DND-41 (cell line): ENCODE data around the gene FAT1.
"Not testable (repeated sequence)": the region's sequence is repeated elsewhere in the genome, so short reads cannot be mapped to it uniquely, and the experiment has no call there.

Experiments used
- ATAC-seq: fragments of 200-7000 bp; cut with Tn5 transposase; 3 replicates; pipeline ENCODE4 v1.9.1; 2021; ENCODE audit warnings: low read depth; ENCODE audit not compliant: insufficient read depth
- DNase-seq: peaks from one replicate; pipeline ENCODE4 v3.0.0-alpha.2; 2020
- H2AFZ ChIP-seq: 2 replicates; pipeline ENCODE4 v1.6.0; 2012; ENCODE audit warnings: low read depth, low read length
- H3K27ac ChIP-seq: 2 replicates; pipeline ENCODE4 v1.5.1; 2012; ENCODE audit warnings: low read length, inconsistent platforms
- H3K27me3 ChIP-seq: fragments of 200-600 bp; sonication (generic); 2 replicates; pipeline ENCODE4 v1.6.0; 2012; ENCODE audit warnings: low read length, mild to moderate bottlenecking, inconsistent platforms; ENCODE audit not compliant: insufficient read depth, poor library complexity
- H3K36me3 ChIP-seq: 2 replicates; pipeline ENCODE4 v1.5.1; 2012; ENCODE audit warnings: low read length, inconsistent platforms; ENCODE audit not compliant: insufficient read depth
- H3K4me1 ChIP-seq: 2 replicates; pipeline ENCODE4 v1.5.1; 2012; ENCODE audit warnings: mild to moderate bottlenecking, low read length; ENCODE audit not compliant: insufficient read depth
- H3K4me2 ChIP-seq: 2 replicates; pipeline ENCODE4 v1.6.0; 2012; ENCODE audit warnings: mild to moderate bottlenecking, moderate library complexity, low read length, inconsistent platforms; ENCODE audit not compliant: insufficient read depth
- H3K4me3 ChIP-seq, 2 experiments: fragments of 200-600 bp in 1 of 2; shearing (Covaris generic) in 1 of 2; 2 replicates each; pipeline ENCODE4 v1.5.1; 2012 to 2016; ENCODE audit warnings: inconsistent platforms in 2 of 2, low read length in 2 of 2, mild to moderate bottlenecking in 2 of 2, low read depth in 1 of 2, moderate library complexity in 1 of 2
- H3K79me2 ChIP-seq: 2 replicates; pipeline ENCODE4 v1.6.0; 2012; ENCODE audit warnings: low read length, inconsistent platforms; ENCODE audit not compliant: insufficient read depth
- H3K9ac ChIP-seq: 2 replicates; pipeline ENCODE4 v1.6.0; 2012; ENCODE audit warnings: low read depth, mild to moderate bottlenecking, inconsistent platforms, low read length, moderate library complexity
- H3K9me3 ChIP-seq: 2 replicates; pipeline ENCODE4 v1.5.1; 2012; ENCODE audit warnings: low read length, moderate library complexity, mild to moderate bottlenecking, inconsistent platforms; ENCODE audit not compliant: insufficient read depth, severe bottlenecking
- H4K20me1 ChIP-seq: 2 replicates; pipeline ENCODE4 v1.6.0; 2012; ENCODE audit warnings: low read length; ENCODE audit not compliant: insufficient read depth
- CTCF ChIP-seq: IDR thresholded peaks from 2 replicates; pipeline ENCODE4 v1.5.1; 2012; ENCODE audit warnings: borderline replicate concordance, low read length, moderate library complexity, mild to moderate bottlenecking; ENCODE audit not compliant: poor library complexity, severe bottlenecking; ENCODE audit errors: extremely low read depth
- EZH2 ChIP-seq: IDR thresholded peaks from 3 replicates; pipeline ENCODE4 v1.6.1; 2012; ENCODE audit warnings: borderline replicate concordance, low read depth, mild to moderate bottlenecking, moderate library complexity, low read length, inconsistent platforms; ENCODE audit not compliant: severe bottlenecking

FAT1 gene

GRCh38 chr4:186765138-186765537 is 41.5 kb upstream of the FAT1 start:
- Histone ChIP-seq H3K27me3 (no peaks in the 10 kb centered on the region), H3K9me3 (peaks cover 3% of the 10 kb centered on the region), H3K4me3 (no peak overlapping the region), H2AFZ (no peak overlapping the region), H3K9ac (no peak overlapping the region), H3K79me2 (no peaks in the 10 kb centered on the region), H4K20me1 (no peaks in the 10 kb centered on the region), H3K4me2 (no peak overlapping the region), H3K27ac (no peak overlapping the region), H3K36me3 (no peaks in the 10 kb centered on the region), H3K4me1 (no peaks in the 10 kb centered on the region)
- ATAC-seq (no peak), DNase-seq (no peak)
- no peak for TF ChIP-seq CTCF
- no peak for TF ChIP-seq EZH2

- Histone ChIP-seq H3K27me3 (no peaks in the 10 kb centered on the region), H3K4me3 (no peak overlapping the region), H3K4me2 (no peak overlapping the region), H2AFZ (no peak overlapping the region), H3K9ac (no peak overlapping the region), H3K79me2 (no peaks in the 10 kb centered on the region), H3K27ac (no peak overlapping the region), H3K36me3 (no peaks in the 10 kb centered on the region), H3K4me1 (no peaks in the 10 kb centered on the region), H3K9me3 (peaks cover 6% of the 10 kb centered on the region), H4K20me1 (no peaks in the 10 kb centered on the region)
- TF ChIP-seq EZH2 (no peak), CTCF (no peak)
- DNase-seq: no peak
- ATAC-seq: no peak
Observed at GRCh38 chr4:186764457-186764856, 40.8 kb upstream of the FAT1 start.

- Histone ChIP-seq H3K4me1 (no peaks in the 10 kb centered on the region), H3K4me2 (no peak overlapping the region), H3K9me3 (peaks cover 6% of the 10 kb centered on the region), H3K79me2 (no peaks in the 10 kb centered on the region), H3K27ac (no peak overlapping the region), H3K4me3 (no peak overlapping the region), H3K27me3 (no peaks in the 10 kb centered on the region), H3K36me3 (no peaks in the 10 kb centered on the region), H4K20me1 (no peaks in the 10 kb centered on the region), H2AFZ (no peak overlapping the region), H3K9ac (no peak overlapping the region)
- no peak for ATAC-seq
- DNase-seq: no peak
- TF ChIP-seq EZH2: no peak
- TF ChIP-seq CTCF: no peak
Observed at GRCh38 chr4:186762865-186763264, 39.2 kb upstream of the FAT1 start.

GRCh38 chr4:186762361-186762760 is 38.7 kb upstream of the FAT1 start:
- ATAC-seq (no peak), DNase-seq (no peak)
- Histone ChIP-seq H3K27me3 (no peaks in the 10 kb centered on the region), H3K79me2 (no peaks in the 10 kb centered on the region), H3K36me3 (no peaks in the 10 kb centered on the region), H3K9me3 (peaks cover 3% of the 10 kb centered on the region), H2AFZ (no peak overlapping the region), H3K27ac (no peak overlapping the region), H3K4me3 (no peak overlapping the region), H4K20me1 (no peaks in the 10 kb centered on the region), H3K9ac (no peak overlapping the region), H3K4me1 (no peaks in the 10 kb centered on the region), H3K4me2 (no peak overlapping the region)
- no peak for TF ChIP-seq EZH2
- TF ChIP-seq CTCF: no peak

GRCh38 chr4:186761956-186762355 is 38.3 kb upstream of the FAT1 start:
- H3K36me3 ChIP-seq, H3K27me3 ChIP-seq, H3K9ac ChIP-seq, H2AFZ ChIP-seq, ATAC-seq, H3K27ac ChIP-seq, DNase-seq, H3K4me3 ChIP-seq, H3K4me1 ChIP-seq, H3K4me2 ChIP-seq, H3K79me2 ChIP-seq, H3K9me3 ChIP-seq, H4K20me1 ChIP-seq: not testable (repeated sequence)
